Osteocyte (in vitro differentiated cells): ENCODE results near the gene FRMD1. TPM values are rescaled to one million over a fixed set of nuclear protein-coding genes. Genes with fewer than 3 reads are reported as not detected.

ENCODE experiments used
- DNase-seq: peaks from one replicate; pipeline ENCODE4 v3.0.0; 2021; ENCODE audit warnings: mixed read lengths; ENCODE audit not compliant: unreplicated experiment; ENCODE audit errors: extremely low spot score
- H3K27ac Mint-ChIP-seq: one replicate; pipeline ENCODE4 v1.8.0; 2021; ENCODE audit warnings: mild to moderate bottlenecking, mixed read lengths; ENCODE audit not compliant: unreplicated experiment
- H3K27me3 Mint-ChIP-seq: one replicate; pipeline ENCODE4 v1.8.0; 2021; ENCODE audit warnings: mixed read lengths; ENCODE audit not compliant: unreplicated experiment
- H3K36me3 Mint-ChIP-seq: one replicate; pipeline ENCODE4 v1.8.0; 2021; ENCODE audit warnings: mixed read lengths; ENCODE audit not compliant: unreplicated experiment
- H3K4me1 Mint-ChIP-seq: one replicate; pipeline ENCODE4 v1.8.0; 2021; ENCODE audit warnings: mixed read lengths; ENCODE audit not compliant: unreplicated experiment
- H3K4me3 Mint-ChIP-seq: one replicate; pipeline ENCODE4 v1.8.0; 2021; ENCODE audit warnings: mild to moderate bottlenecking, moderate library complexity, mixed read lengths; ENCODE audit not compliant: unreplicated experiment
- H3K9me3 Mint-ChIP-seq: one replicate; pipeline ENCODE4 v1.8.0; 2021; ENCODE audit warnings: mixed read lengths; ENCODE audit not compliant: unreplicated experiment
- CTCF ChIP-seq: fragments of 200-600 bp; sonication (generic); IDR thresholded peaks from 2 replicates; pipeline ENCODE4 v1.5.0; 2021; ENCODE audit warnings: antibody characterized with exemption, mild to moderate bottlenecking, moderate library complexity
- total RNA-seq: library from RNA; stranded (reverse); gene quantifications from 2 replicates; pipeline ENCODE4 v1.2.1, GENCODE V29; 2021

The FRMD1 gene
- total RNA-seq, 1 donor from 2014 or later = 0.05 TPM

GRCh38 chr6:168105813-168106632, 27.0 kb upstream of the FRMD1 start:
- Mint-ChIP-seq H3K36me3 (no peaks in the 10 kb centered on the region), H3K9me3 (peaks cover 2% of the 10 kb centered on the region), H3K27me3 (no peaks in the 10 kb centered on the region), H3K4me1 (peaks cover 51% of the 10 kb centered on the region), H3K27ac (peak overlapping the region; percentile 96), H3K4me3 (peak overlapping the region; percentile 50)
- no peak for DNase-seq
- TF ChIP-seq CTCF = no peak

- no peak for TF ChIP-seq CTCF
- H3K27ac Mint-ChIP-seq = no peak overlapping the region
- peaks cover 51% of the 10 kb centered on the region for H3K4me1 Mint-ChIP-seq
- no peak overlapping the region for H3K4me3 Mint-ChIP-seq
- H3K36me3 Mint-ChIP-seq = no peaks in the 10 kb centered on the region
- no peak for DNase-seq
- no peaks in the 10 kb centered on the region for H3K27me3 Mint-ChIP-seq
- H3K9me3 Mint-ChIP-seq = no peaks in the 10 kb centered on the region
Observed at GRCh38 chr6:168104636-168105035, 25.6 kb upstream of the FRMD1 start.

DNA sequence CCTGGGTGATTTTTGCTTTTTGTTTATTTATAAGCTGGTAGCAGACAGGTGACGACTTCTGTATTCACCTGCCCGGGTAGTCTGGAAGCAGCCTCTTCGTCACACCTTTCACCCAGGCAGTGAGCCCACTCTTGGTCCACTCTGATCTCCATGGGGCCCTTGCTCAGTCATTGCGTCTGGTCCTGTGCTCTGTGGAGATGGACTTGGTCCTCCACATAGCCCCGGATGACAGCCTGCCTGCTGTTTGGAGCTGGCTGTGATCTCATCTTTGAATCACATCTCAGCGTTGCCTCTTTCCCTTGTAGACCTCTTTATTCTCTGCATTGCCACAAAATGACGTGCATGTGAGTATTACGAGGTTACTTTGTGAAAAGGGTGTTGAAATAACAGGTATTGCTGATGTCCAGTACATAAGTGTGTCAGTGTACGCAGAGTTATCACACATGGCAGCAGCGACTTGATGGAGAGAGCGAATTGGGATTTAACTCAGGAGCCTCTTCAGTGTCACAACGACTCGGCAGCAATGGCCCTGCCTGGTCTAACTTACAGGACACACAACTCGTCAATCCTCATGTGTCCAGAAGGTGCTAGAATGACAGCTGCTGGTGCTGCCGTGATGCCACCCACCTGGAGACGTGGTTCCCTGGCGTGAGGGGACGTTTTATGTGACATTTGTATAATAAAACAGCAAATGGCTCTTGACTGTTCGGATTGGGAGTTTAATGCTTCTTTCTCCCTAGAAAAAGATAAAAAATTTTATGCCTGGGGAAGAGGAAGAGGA, 24.2 kb upstream of the FRMD1 start:
- Mint-ChIP-seq H3K27ac (no peak overlapping the region), H3K9me3 (no peaks in the 10 kb centered on the region), H3K4me1 (peaks cover 53% of the 10 kb centered on the region), H3K4me3 (no peak overlapping the region), H3K27me3 (no peaks in the 10 kb centered on the region), H3K36me3 (no peaks in the 10 kb centered on the region)
- TF ChIP-seq CTCF = no peak
- no peak for DNase-seq

DNA sequence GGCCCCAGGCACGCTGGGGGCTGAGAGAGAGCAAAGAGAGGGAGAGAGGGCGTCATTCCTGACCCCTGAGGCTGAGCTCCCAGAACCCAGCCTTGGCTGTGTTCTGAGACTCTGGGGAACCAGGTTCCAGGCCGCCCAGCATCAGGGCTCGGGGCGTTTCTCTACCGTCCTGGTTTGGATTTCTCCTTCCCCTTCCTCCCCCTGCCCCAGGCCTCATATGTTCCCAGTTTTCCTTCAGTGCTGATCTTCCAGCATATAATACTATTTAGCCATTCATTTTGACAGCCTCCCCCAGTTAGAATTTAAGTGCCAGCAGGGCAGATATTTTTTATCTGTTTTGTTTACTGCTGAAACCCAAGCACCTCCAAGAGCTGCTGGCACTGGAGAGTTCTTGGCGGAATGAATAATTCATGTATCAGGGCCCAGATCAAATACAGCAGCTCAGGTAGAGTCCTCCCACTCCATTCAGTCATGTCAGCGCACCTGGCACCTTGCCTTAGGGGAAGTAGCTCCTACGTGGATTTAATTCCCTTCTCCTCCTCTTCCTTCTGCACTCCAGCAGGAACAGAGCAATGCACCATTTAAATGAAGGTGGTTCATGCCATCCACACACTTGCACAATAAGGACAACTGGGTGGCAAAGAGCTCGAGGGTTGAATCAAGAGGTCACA, 23.4 kb upstream of the FRMD1 start:
- H3K9me3 Mint-ChIP-seq = no peaks in the 10 kb centered on the region
- no peaks in the 10 kb centered on the region for H3K27me3 Mint-ChIP-seq
- no peaks in the 10 kb centered on the region for H3K36me3 Mint-ChIP-seq
- DNase-seq = no peak
- no peak overlapping the region for H3K27ac Mint-ChIP-seq
- peaks cover 45% of the 10 kb centered on the region for H3K4me1 Mint-ChIP-seq
- H3K4me3 Mint-ChIP-seq = no peak overlapping the region
- TF ChIP-seq CTCF = no peak
